ENCODE data around the gene PRRT4. TPM values are rescaled to one million over a fixed set of nuclear protein-coding genes. Genes with fewer than 3 reads are reported as not detected.
A peak's percentile ranks its signal among the peaks of the same experiment; 100 is the strongest.

PRRT4 gene
- total and polyA plus RNA-seq, 2 donors = 0.28 to 0.66 TPM

DNA sequence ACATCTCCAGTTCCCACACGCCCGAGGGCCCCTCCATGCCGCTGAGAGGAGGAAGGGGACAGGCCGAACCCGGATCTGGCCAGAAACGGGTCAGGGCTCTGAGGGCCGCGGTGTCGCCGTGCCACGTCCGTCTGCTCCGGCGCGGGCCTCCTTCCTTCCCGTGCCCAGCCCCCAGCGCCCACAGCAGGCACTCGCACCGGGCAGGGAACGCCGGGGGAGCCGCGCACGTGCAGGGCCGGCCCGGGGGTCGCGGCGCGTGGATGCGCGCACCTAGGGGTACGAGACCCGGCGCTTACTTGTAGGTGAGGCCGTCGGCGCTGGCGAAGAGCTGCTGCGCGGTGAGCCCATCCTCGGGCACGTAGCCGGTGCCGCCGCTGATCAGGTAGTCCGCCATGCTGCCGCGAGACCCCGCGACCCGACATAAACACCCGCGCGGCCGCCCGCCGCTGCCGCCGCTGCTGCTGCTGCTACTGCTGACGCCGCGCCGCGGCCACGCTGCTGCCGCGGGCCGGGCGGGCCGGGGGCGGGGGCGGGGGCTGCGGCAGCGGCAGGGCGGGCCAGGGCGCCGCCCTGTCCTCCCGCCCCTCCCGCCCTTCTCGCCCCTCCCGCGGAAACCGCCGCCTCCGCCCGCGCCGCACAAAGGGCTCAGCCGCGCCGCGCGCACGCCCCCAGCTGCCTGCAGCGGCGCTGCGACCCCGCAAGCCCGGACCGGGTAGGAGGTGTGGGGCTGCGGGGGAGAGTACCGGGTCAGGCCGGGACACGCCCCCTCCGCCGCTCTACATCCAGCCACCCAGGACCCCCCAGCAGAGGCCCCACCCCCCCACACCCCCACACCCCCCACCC lies 44.2 kb upstream of the PRRT4 start:
- Histone ChIP-seq H3K27me3 (ENCODE audit: control insufficient read depth in 2 of 2, insufficient read depth in 1 of 2, low read length in 1 of 2) (peaks cover 8 to 60% of the 10 kb centered on the region in 2 donors), H3K4me1 (ENCODE audit: control insufficient read depth in 2 of 2, insufficient read depth in 2 of 2, low read length in 2 of 2) (peaks cover 11 to 36% of the 10 kb centered on the region in 2 donors), H3K4me3 (ENCODE audit: low read length in 2 of 2) (peak overlapping the region; percentile 52 to 57), H3K27ac (ENCODE audit: low read depth in 1 of 2, low read length in 1 of 2) (peak overlapping the region in 1 of 2 donors; percentile 38), H3K9me3 (ENCODE audit: control insufficient read depth in 2 of 2, insufficient read depth in 1 of 2, low read length in 1 of 2) (peaks cover 0 to 3% of the 10 kb centered on the region in 2 donors), H3K36me3 (ENCODE audit: control insufficient read depth in 2 of 2, insufficient read depth in 2 of 2, low read length in 1 of 2) (peaks cover 0 to 2% of the 10 kb centered on the region in 2 donors)
- DNase-seq (ENCODE audit: low read depth in 6 of 9, low spot score in 9 of 9) = peak in 3 of 9 donors; percentile 52 to 62 (median 55)
- under 1% methylated on average over 107 of the region's 107 CpGs for WGBS

- WGBS = 30% methylated on average over 13 of the region's 13 CpGs
- DNase-seq (ENCODE audit: low read depth in 6 of 9, low spot score in 9 of 9) = no peak
- peak overlapping the region; percentile 52 to 57 for H3K4me3 ChIP-seq (ENCODE audit: low read length in 2 of 2)
- H3K4me1 ChIP-seq (ENCODE audit: control insufficient read depth in 2 of 2, insufficient read depth in 2 of 2, low read length in 2 of 2) = peaks cover 7 to 31% of the 10 kb centered on the region in 2 donors
- peaks cover 8 to 53% of the 10 kb centered on the region in 2 donors for H3K27me3 ChIP-seq (ENCODE audit: control insufficient read depth in 2 of 2, insufficient read depth in 1 of 2, low read length in 1 of 2)
- H3K36me3 ChIP-seq (ENCODE audit: control insufficient read depth in 2 of 2, insufficient read depth in 2 of 2, low read length in 1 of 2) = peaks cover under 1 to 9% of the 10 kb centered on the region in 2 donors
- H3K9me3 ChIP-seq (ENCODE audit: control insufficient read depth in 2 of 2, insufficient read depth in 1 of 2, low read length in 1 of 2) = peaks cover 0 to 3% of the 10 kb centered on the region in 2 donors
- H3K27ac ChIP-seq (ENCODE audit: low read depth in 1 of 2, low read length in 1 of 2) = no peak overlapping the region
These were observed 43.5 kb upstream of the PRRT4 start for GRCh38 chr7:128404886-128405470.

GRCh38 chr7:128404143-128404681 lies 42.7 kb upstream of the PRRT4 start:
- Histone ChIP-seq H3K9me3 (ENCODE audit: control insufficient read depth in 2 of 2, insufficient read depth in 1 of 2, low read length in 1 of 2) (peaks cover 0 to 3% of the 10 kb centered on the region in 2 donors), H3K4me1 (ENCODE audit: control insufficient read depth in 2 of 2, insufficient read depth in 2 of 2, low read length in 2 of 2) (peaks cover 7 to 27% of the 10 kb centered on the region in 2 donors), H3K27me3 (ENCODE audit: control insufficient read depth in 2 of 2, insufficient read depth in 1 of 2, low read length in 1 of 2) (peaks cover 8 to 46% of the 10 kb centered on the region in 2 donors), H3K27ac (ENCODE audit: low read depth in 1 of 2, low read length in 1 of 2) (no peak overlapping the region), H3K36me3 (ENCODE audit: control insufficient read depth in 2 of 2, insufficient read depth in 2 of 2, low read length in 1 of 2) (peaks cover 4 to 11% of the 10 kb centered on the region in 2 donors), H3K4me3 (ENCODE audit: low read length in 2 of 2) (no peak overlapping the region)
- no peak for DNase-seq (ENCODE audit: low read depth in 6 of 9, low spot score in 9 of 9)
- 91% methylated on average over 9 of the region's 9 CpGs for WGBS

- DNase-seq (ENCODE audit: low read depth in 6 of 9, low spot score in 9 of 9) = no peak
- H3K9me3 ChIP-seq (ENCODE audit: control insufficient read depth in 2 of 2, insufficient read depth in 1 of 2, low read length in 1 of 2) = no peaks in the 10 kb centered on the region
- peaks cover 4 to 40% of the 10 kb centered on the region in 2 donors for H3K27me3 ChIP-seq (ENCODE audit: control insufficient read depth in 2 of 2, insufficient read depth in 1 of 2, low read length in 1 of 2)
- H3K27ac ChIP-seq (ENCODE audit: low read depth in 1 of 2, low read length in 1 of 2) = no peak overlapping the region
- no peak overlapping the region for H3K4me3 ChIP-seq (ENCODE audit: low read length in 2 of 2)
- peaks cover 4 to 11% of the 10 kb centered on the region in 2 donors for H3K36me3 ChIP-seq (ENCODE audit: control insufficient read depth in 2 of 2, insufficient read depth in 2 of 2, low read length in 1 of 2)
- 95% methylated on average over 5 of the region's 5 CpGs for WGBS
- peaks cover 7 to 22% of the 10 kb centered on the region in 2 donors for H3K4me1 ChIP-seq (ENCODE audit: control insufficient read depth in 2 of 2, insufficient read depth in 2 of 2, low read length in 2 of 2)
These were observed 42.2 kb upstream of the PRRT4 start for GRCh38 chr7:128403676-128404075.

GRCh38 chr7:128402356-128402755 lies 40.9 kb upstream of the PRRT4 start:
- H3K9me3 ChIP-seq (ENCODE audit: control insufficient read depth in 2 of 2, insufficient read depth in 1 of 2, low read length in 1 of 2) = no peaks in the 10 kb centered on the region
- H3K36me3 ChIP-seq (ENCODE audit: control insufficient read depth in 2 of 2, insufficient read depth in 2 of 2, low read length in 1 of 2) = peaks cover 11 to 19% of the 10 kb centered on the region in 2 donors
- no peak overlapping the region for H3K27ac ChIP-seq (ENCODE audit: low read depth in 1 of 2, low read length in 1 of 2)
- H3K27me3 ChIP-seq (ENCODE audit: control insufficient read depth in 2 of 2, insufficient read depth in 1 of 2, low read length in 1 of 2) = peaks cover 2 to 27% of the 10 kb centered on the region in 2 donors
- DNase-seq (ENCODE audit: low read depth in 6 of 9, low spot score in 9 of 9) = no peak
- peaks cover 7 to 13% of the 10 kb centered on the region in 2 donors for H3K4me1 ChIP-seq (ENCODE audit: control insufficient read depth in 2 of 2, insufficient read depth in 2 of 2, low read length in 2 of 2)
- no peak overlapping the region for H3K4me3 ChIP-seq (ENCODE audit: low read length in 2 of 2)
- WGBS = 89% methylated on average over 2 of the region's 2 CpGs

GRCh38 chr7:128400566-128400965 lies 39.1 kb upstream of the PRRT4 start:
- peaks cover 19 to 27% of the 10 kb centered on the region in 2 donors for H3K36me3 ChIP-seq (ENCODE audit: control insufficient read depth in 2 of 2, insufficient read depth in 2 of 2, low read length in 1 of 2)
- peaks cover 7 to 13% of the 10 kb centered on the region in 2 donors for H3K4me1 ChIP-seq (ENCODE audit: control insufficient read depth in 2 of 2, insufficient read depth in 2 of 2, low read length in 2 of 2)
- WGBS = 98% methylated on average over 5 of the region's 5 CpGs
- H3K4me3 ChIP-seq (ENCODE audit: low read length in 2 of 2) = no peak overlapping the region
- no peak overlapping the region for H3K27ac ChIP-seq (ENCODE audit: low read depth in 1 of 2, low read length in 1 of 2)
- no peaks in the 10 kb centered on the region for H3K9me3 ChIP-seq (ENCODE audit: control insufficient read depth in 2 of 2, insufficient read depth in 1 of 2, low read length in 1 of 2)
- DNase-seq (ENCODE audit: low read depth in 6 of 9, low spot score in 9 of 9) = no peak
- peaks cover 0 to 14% of the 10 kb centered on the region in 2 donors for H3K27me3 ChIP-seq (ENCODE audit: control insufficient read depth in 2 of 2, insufficient read depth in 1 of 2, low read length in 1 of 2)

DNA sequence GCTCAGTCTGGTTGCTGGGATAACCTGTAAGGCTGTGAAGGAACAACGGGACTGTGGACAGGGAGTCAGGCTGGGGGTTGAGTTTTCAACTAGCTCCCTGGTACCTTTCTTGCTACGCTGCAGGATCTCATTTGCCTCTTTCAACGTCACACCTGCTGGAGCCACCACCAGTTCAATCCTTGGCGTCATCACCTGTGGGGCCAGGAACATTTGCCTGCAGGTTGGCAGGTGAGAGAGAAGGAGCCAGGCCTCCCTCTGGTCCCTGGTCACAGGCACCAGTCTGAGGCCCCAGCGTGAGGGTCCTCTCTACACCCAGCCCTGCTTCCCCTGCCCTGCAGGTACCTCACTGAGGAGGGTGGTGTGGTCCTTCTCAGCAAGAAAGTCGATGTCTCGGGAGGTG lies 38.5 kb upstream of the PRRT4 start:
- H3K27ac ChIP-seq (ENCODE audit: low read depth in 1 of 2, low read length in 1 of 2) = no peak overlapping the region
- peaks cover 0 to 8% of the 10 kb centered on the region in 2 donors for H3K27me3 ChIP-seq (ENCODE audit: control insufficient read depth in 2 of 2, insufficient read depth in 1 of 2, low read length in 1 of 2)
- peaks cover 19 to 32% of the 10 kb centered on the region in 2 donors for H3K36me3 ChIP-seq (ENCODE audit: control insufficient read depth in 2 of 2, insufficient read depth in 2 of 2, low read length in 1 of 2)
- H3K4me3 ChIP-seq (ENCODE audit: low read length in 2 of 2) = no peak overlapping the region
- no peaks in the 10 kb centered on the region for H3K9me3 ChIP-seq (ENCODE audit: control insufficient read depth in 2 of 2, insufficient read depth in 1 of 2, low read length in 1 of 2)
- 97% methylated on average over 7 of the region's 7 CpGs for WGBS
- peaks cover 4 to 9% of the 10 kb centered on the region in 2 donors for H3K4me1 ChIP-seq (ENCODE audit: control insufficient read depth in 2 of 2, insufficient read depth in 2 of 2, low read length in 2 of 2)
- DNase-seq (ENCODE audit: low read depth in 6 of 9, low spot score in 9 of 9) = no peak

- no peak for DNase-seq (ENCODE audit: low read depth in 6 of 9, low spot score in 9 of 9)
- no peaks in the 10 kb centered on the region for H3K27me3 ChIP-seq (ENCODE audit: control insufficient read depth in 2 of 2, insufficient read depth in 1 of 2, low read length in 1 of 2)
- H3K36me3 ChIP-seq (ENCODE audit: control insufficient read depth in 2 of 2, insufficient read depth in 2 of 2, low read length in 1 of 2) = peaks cover 19 to 44% of the 10 kb centered on the region in 2 donors
- no peak overlapping the region for H3K4me3 ChIP-seq (ENCODE audit: low read length in 2 of 2)
- no peaks in the 10 kb centered on the region for H3K4me1 ChIP-seq (ENCODE audit: control insufficient read depth in 2 of 2, insufficient read depth in 2 of 2, low read length in 2 of 2)
- no peaks in the 10 kb centered on the region for H3K9me3 ChIP-seq (ENCODE audit: control insufficient read depth in 2 of 2, insufficient read depth in 1 of 2, low read length in 1 of 2)
- WGBS = 87% methylated on average over 6 of the region's 6 CpGs
- H3K27ac ChIP-seq (ENCODE audit: low read depth in 1 of 2, low read length in 1 of 2) = no peak overlapping the region
These were observed 37.3 kb upstream of the PRRT4 start for GRCh38 chr7:128398841-128399135.

Measured in thymus (tissue), 11 donors.